Heart left ventricle (tissue), 16 donors: ENCODE results near the gene DMD. TPM values are rescaled to one million over a fixed set of nuclear protein-coding genes. Genes with fewer than 3 reads are reported as not detected.

ENCODE experiments used
- ATAC-seq, 4 donors: fragments of 200-7000 bp; cut with Tn5 transposase; one replicate each; pipeline ENCODE4 v1.9.1; 2020 to 2022; ENCODE audit warnings: moderate library complexity in 4 of 4, mild to moderate bottlenecking in 3 of 4, moderate number of reproducible peaks in 1 of 4
- DNase-seq, 5 donors: peaks; one replicate each; pipeline ENCODE4 v3.0.0-alpha.2; 2020
- H3K27ac ChIP-seq, 12 donors: fragments of 200-600 bp; sonication (generic) in 4 of 12; one replicate each; pipeline versions ENCODE4 v1.5.0 to v1.8.0; 2016 to 2022; ENCODE audit warnings: mild to moderate bottlenecking in 2 of 12
- H3K27me3 ChIP-seq, 9 donors: fragments of 200-600 bp; sonication (generic) in 2 of 9; one replicate each; pipeline versions ENCODE4 v1.5.1 to v1.8.0; 2016 to 2022; ENCODE audit warnings: mild to moderate bottlenecking in 3 of 9
- H3K36me3 ChIP-seq, 9 donors: fragments of 200-600 bp; sonication (generic) in 2 of 9; one replicate each; pipeline versions ENCODE4 v1.5.0 to v1.8.0; 2018 to 2022; ENCODE audit warnings: mild to moderate bottlenecking in 2 of 9
- H3K4me1 ChIP-seq, 12 donors: fragments of 200-600 bp; sonication (generic) in 4 of 12; one replicate each; pipeline versions ENCODE4 v1.5.0 to v1.8.0; 2016 to 2022; ENCODE audit warnings: mild to moderate bottlenecking in 3 of 12
- H3K4me3 ChIP-seq, 12 donors: fragments of 200-600 bp; sonication (generic) in 4 of 12; one replicate each; pipeline versions ENCODE4 v1.5.0 to v1.8.0; 2017 to 2022; ENCODE audit warnings: mild to moderate bottlenecking in 9 of 12, moderate library complexity in 4 of 12
- H3K9me3 ChIP-seq, 12 donors: fragments of 200-600 bp; sonication (generic) in 4 of 12; one replicate each; pipeline versions ENCODE4 v1.5.0 to v1.8.0; 2016 to 2022; ENCODE audit warnings: mild to moderate bottlenecking in 1 of 12
- CTCF ChIP-seq, 12 donors: fragments of 200-600 bp; sonication (generic) in 4 of 12; IDR thresholded peaks; one replicate each; pipeline versions ENCODE4 v1.5.0 to v1.8.0; 2018 to 2022; ENCODE audit warnings: antibody characterized with exemption in 12 of 12, mild to moderate bottlenecking in 5 of 12
- POLR2A ChIP-seq, 2 donors: fragments of 450-650 bp; IDR thresholded peaks; one replicate each; pipeline ENCODE4 v1.6.1; 2017; ENCODE audit warnings: antibody characterized with exemption in 2 of 2, mild to moderate bottlenecking in 2 of 2, moderate library complexity in 2 of 2
- WGBS, 4 donors: extraction: QIAGEN DNeasy Blood & Tissue Kit in 2 of 4; methylation state at CpG; one replicate each; pipeline versions ENCODE4 v1.1.5 to v1.1.7; 2013 to 2018; 5-methylcytosine and 5-hydroxymethylcytosine counted together
- intact Hi-C, 10 donors: fragments of 100-400 bp; cut with DNase I; formaldehyde crosslinking; loops; one replicate each; pipeline versions ENCODE4 v1.11.1 to v1.14.2; 2022
- polyA plus RNA-seq, 2 donors: library from polyadenylated mRNA; stranded (reverse); fragments of 200-250 nt; gene quantifications; one replicate each; pipeline ENCODE4 v1.2.3, GENCODE V29; 2013
- total RNA-seq, 9 donors: library from RNA; depleted of rRNA in 2 of 9; stranded (reverse); fragments of >200 nt in 2 of 9; fragmentation: NEBNext Ultra II Directional in 3 of 9; extraction: Animal tissue kit (Norgen Biotek cat#: 25700) in 3 of 9; gene quantifications; one replicate each; pipeline versions ENCODE4 v1.1.0 to v1.2.4, GENCODE V29; 2016 to 2023
- donor health status: ischemic (EF 13 %, LVEDD 7.1; RV severe dilation, severe dysfunction).
- donor health status: healthy with polysubstance abuse.
- donor health status: DM: no; HTN: yes; CAD: no.
- donor health status: DM: no; HTN: no; CAD: no.
- donor health status: ischemic (EF 25% LVEDD 6.9; RV normal size, moderate dysfunction).
- donor health status: ischemic (EF 25% LVEDD 5.7; RV mildly dilated, moderate dysfunction).
- donor health status: healthy.
- donor health status: DM: yes; HTN: yes; CAD: no.
- donor health status: ischemic (EF 35%, LVEDD 5.7; RV mildly dilated, moderate dysfunction).
- donor health status: nonischemic (EF 11% LVEDD 7.7; RV severe dilation, severe dysfunction).
- donor health status: DM: yes; HTN: yes; CAD: no.
- donor health status: PGD.
- donor health status: ischemic (EF 29% LVEDD 5.4; RV normal size, mild dysfunction).
- donor health status: nonischemic (EF 23%, LVEDD 6.1; RV moderate dilation, normal function).

DMD gene
- total and polyA plus RNA-seq, 11 donors, result 34.7 to 236 (median 162) TPM

DNA sequence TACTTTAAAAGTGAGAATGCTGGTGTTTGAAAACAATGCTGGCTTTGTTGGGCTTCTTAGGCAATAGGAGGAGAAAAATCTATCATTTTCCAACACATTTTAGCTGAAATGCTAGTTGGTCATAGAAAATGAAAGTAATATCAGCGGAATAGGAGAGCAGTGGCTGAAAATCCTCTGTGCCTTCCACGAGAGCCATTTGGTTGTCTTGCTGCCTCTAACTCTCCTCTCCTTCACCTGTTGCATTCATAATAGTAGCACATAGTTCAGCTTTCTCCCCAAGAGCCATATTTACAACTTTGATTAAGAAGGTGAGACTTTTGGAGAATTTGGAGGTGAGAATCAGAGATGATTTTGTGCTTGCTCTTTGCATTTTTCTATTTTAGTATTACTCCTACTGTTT lies 1290.1 kb downstream of the DMD start:
- WGBS, 4 donors, result 60 to 80% (median 71%) methylated on average over 2 of the region's 2 CpGs
- H3K27ac ChIP-seq, result peak overlapping the region in 1 of 12 donors; percentile 5
- intact Hi-C loops, result loop anchor here in 1 of 10 donors (5.0 kb wide), 1 partner anchor 259 kb away; no protein-coding TSS in a partner anchor
- no peak for ATAC-seq
- H3K9me3 ChIP-seq, result no peaks in the 10 kb centered on the region
- no peaks in the 10 kb centered on the region for H3K4me1 ChIP-seq
- peak overlapping the region in 3 of 12 donors; percentile 7 to 28 (median 24) for H3K4me3 ChIP-seq
- no peaks in the 10 kb centered on the region for H3K27me3 ChIP-seq
- DNase-seq, result no peak
- no peak for TF ChIP-seq CTCF (IDR thresholded peaks at IDR 0.05)
- H3K36me3 ChIP-seq, result no peaks in the 10 kb centered on the region

DNA sequence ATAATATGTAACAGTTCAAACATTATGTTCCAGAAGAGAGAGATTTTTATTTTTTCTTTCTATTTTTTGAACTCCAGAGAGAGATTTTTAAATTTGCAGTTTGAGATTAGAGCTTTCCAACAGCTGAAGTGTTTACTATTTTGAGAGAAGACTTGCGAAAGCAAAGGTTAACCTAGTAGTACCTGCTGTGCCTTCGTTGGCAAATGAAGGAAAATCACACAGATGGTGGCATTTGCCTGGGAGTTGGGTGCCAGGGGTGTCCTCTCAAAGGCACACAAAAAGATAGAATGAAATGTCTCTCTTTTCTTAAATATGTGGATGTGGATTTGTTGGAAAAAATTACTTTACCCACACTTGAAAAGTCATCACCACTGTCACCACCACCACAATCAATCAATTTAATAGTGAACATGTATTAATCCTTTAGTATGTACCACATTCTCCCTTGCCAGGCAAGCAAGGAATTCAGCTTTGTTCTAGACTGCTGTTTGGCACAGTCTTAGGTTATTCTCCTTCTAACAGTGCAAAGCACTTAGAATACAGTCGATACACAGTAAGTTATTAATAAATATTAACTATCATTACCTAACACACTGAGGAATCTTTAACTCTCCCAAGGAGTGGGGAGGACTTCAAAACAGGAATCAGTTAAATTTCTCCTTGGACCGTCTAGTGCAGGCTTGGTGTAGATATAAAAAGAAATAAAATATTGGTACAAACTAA lies 1301.3 kb downstream of the DMD start:
- intact Hi-C loops, result no loop called here
- Histone ChIP-seq H3K9me3 (no peaks in the 10 kb centered on the region), H3K27me3 (no peaks in the 10 kb centered on the region), H3K36me3 (no peaks in the 10 kb centered on the region), H3K4me3 (no peak overlapping the region), H3K27ac (peak overlapping the region in 4 of 12 donors; percentile 1 to 45 (median 22)), H3K4me1 (no peaks in the 10 kb centered on the region)
- peak; percentile 48 to 88 (median 74) for ATAC-seq
- WGBS, 4 donors, result 36 to 53% (median 51%) methylated on average over 4 of the region's 4 CpGs
- no peak for DNase-seq
- TF ChIP-seq POLR2A (IDR thresholded peaks at IDR 0.05) (no peak), CTCF (IDR thresholded peaks at IDR 0.05) (no peak)

GRCh38 chrX:31894152-31894551 lies 1317.2 kb downstream of the DMD start:
- Histone ChIP-seq H3K4me3 (no peak overlapping the region), H3K4me1 (no peaks in the 10 kb centered on the region), H3K36me3 (no peaks in the 10 kb centered on the region), H3K27ac (no peak overlapping the region), H3K27me3 (no peaks in the 10 kb centered on the region), H3K9me3 (no peaks in the 10 kb centered on the region)
- DNase-seq (no peak), ATAC-seq (no peak)
- no peak for TF ChIP-seq CTCF (IDR thresholded peaks at IDR 0.05)
- TF ChIP-seq POLR2A (IDR thresholded peaks at IDR 0.05), result no peak
- intact Hi-C loops, result no loop called here
- 62 to 84% (median 76%) methylated on average over 7 of the region's 7 CpGs for WGBS, 4 donors

DNA sequence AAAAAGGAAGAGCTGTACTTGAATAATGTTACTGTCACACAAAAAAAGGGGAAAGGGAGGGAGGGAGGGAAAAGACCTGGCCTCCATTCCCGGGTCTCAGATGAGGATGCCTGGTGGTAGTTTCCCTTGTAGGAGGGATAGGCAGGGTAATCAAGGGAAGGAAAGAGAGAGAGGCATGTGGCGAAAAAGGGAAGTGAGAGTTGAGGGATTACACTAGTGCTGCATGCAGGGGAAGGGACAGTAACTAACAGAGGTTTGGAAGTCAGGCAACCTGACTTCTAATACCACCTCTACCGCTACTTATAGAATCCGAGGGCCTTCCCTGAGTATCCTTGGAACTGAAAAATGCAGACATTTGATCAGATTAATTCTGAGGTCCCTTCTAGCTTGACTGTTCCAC lies 1317.8 kb downstream of the DMD start:
- ATAC-seq (no peak), DNase-seq (no peak)
- no peak overlapping the region for H3K27ac ChIP-seq
- WGBS, 4 donors, result 50 to 83% (median 70%) methylated on average over 4 of the region's 4 CpGs
- H3K36me3 ChIP-seq, result no peaks in the 10 kb centered on the region
- intact Hi-C loops, result no loop called here
- no peaks in the 10 kb centered on the region for H3K9me3 ChIP-seq
- no peaks in the 10 kb centered on the region for H3K4me1 ChIP-seq
- no peak overlapping the region for H3K4me3 ChIP-seq
- TF ChIP-seq POLR2A (IDR thresholded peaks at IDR 0.05), result no peak
- no peak for TF ChIP-seq CTCF (IDR thresholded peaks at IDR 0.05)
- no peaks in the 10 kb centered on the region for H3K27me3 ChIP-seq
